ENCODE measurements around the gene KIF26A. TPM values are rescaled to one million over a fixed set of nuclear protein-coding genes. Genes with fewer than 3 reads are reported as not detected.
A peak's percentile ranks its signal among the peaks of the same experiment; 100 is the strongest.

Gene KIF26A
- polyA plus RNA-seq, 1 of the 3 experiments (the other 2 are of a cell fraction): 1.7 TPM

- H3K27ac ChIP-seq (ENCODE audit: low read depth in 2 of 2, low read length in 1 of 2): peak overlapping the region in 1 of 2 experiments; percentile 39; a peak in 1 of 4 replicates
- no peaks in the 10 kb centered on the region for H3K79me2 ChIP-seq (ENCODE audit: insufficient read depth)
- H3K4me1 ChIP-seq (ENCODE audit: control insufficient read depth in 1 of 2, insufficient read depth in 2 of 2, low read depth in 1 of 2, low read length in 1 of 2): peaks cover 2 to 96% of the 10 kb centered on the region in 2 experiments; a peak in 2 of 4 replicates
- POLR2A ChIA-PET: no interaction called here
- no peaks in the 10 kb centered on the region for H3K9me3 ChIP-seq
- H3K4me3 ChIP-seq (ENCODE audit: low read depth in 2 of 2, low read length in 1 of 2): no peak overlapping the region
- H3K36me3 ChIP-seq (replicated peaks in 1 of 2; ENCODE audit: control insufficient read depth in 1 of 2, insufficient read depth in 2 of 2, low read length in 1 of 2): no peaks in the 10 kb centered on the region
- no peak for TF ChIP-seq SMC3 (IDR thresholded peaks at IDR 0.05; ENCODE audit: low read depth, low read length)
- no peak for TF ChIP-seq CHD2 (IDR thresholded peaks at IDR 0.05; ENCODE audit: low read length, partially characterized antibody)
- no peak for TF ChIP-seq JUND (IDR thresholded peaks at IDR 0.05)
- no peak for TF ChIP-seq GABPA (IDR thresholded peaks at IDR 0.05; ENCODE audit: low read depth)
- no peak for TF ChIP-seq ZBTB33 (IDR thresholded peaks at IDR 0.05; ENCODE audit: borderline replicate concordance, low read depth)
- TF ChIP-seq USF2 (IDR thresholded peaks at IDR 0.05; ENCODE audit: borderline replicate concordance, low read depth, low read length): no peak
- no peak for TF ChIP-seq CTCF (IDR thresholded peaks at IDR 0.05)
- TF ChIP-seq EP300 (IDR thresholded peaks at IDR 0.05; ENCODE audit: borderline replicate concordance in 1 of 2, low read depth in 1 of 2, low read length in 1 of 2): no peak
- TF ChIP-seq POLR2AphosphoS5 (IDR thresholded peaks at IDR 0.05; ENCODE audit: low read depth, low read length): no peak
- no peak for TF ChIP-seq TAF1 (IDR thresholded peaks at IDR 0.05; ENCODE audit: borderline replicate concordance, low read depth, low read length)
- no peak for TF ChIP-seq MAX (IDR thresholded peaks at IDR 0.05; ENCODE audit: low read depth)
- WGBS (ENCODE audit: low lambda C conversion rate): 93% methylated on average over 27 of the region's 29 CpGs
- H3K4me2 ChIP-seq: no peak overlapping the region
- no peaks in the 10 kb centered on the region for H4K20me1 ChIP-seq (ENCODE audit: insufficient read depth)
- H3F3A ChIP-seq (replicated peaks; ENCODE audit: insufficient read depth): no peaks in the 10 kb centered on the region
- no peak overlapping the region for H3K9ac ChIP-seq
- no peaks in the 10 kb centered on the region for H3K9me2 ChIP-seq
- CTCF ChIA-PET: interaction anchor here (0.6 to 1.4 kb wide), 3 partner anchors 24 to 281 kb away, joined by 3 read pairs; no protein-coding TSS in a partner anchor
- H3K27me3 ChIP-seq (ENCODE audit: insufficient read depth): no peaks in the 10 kb centered on the region
- H2AFZ ChIP-seq (ENCODE audit: low read depth): no peak overlapping the region
- DNase-seq: no peak
Measured at GRCh38 chr14:104155513-104155912, 17.1 kb downstream of the KIF26A start.

- H3K4me1 ChIP-seq (ENCODE audit: control insufficient read depth in 1 of 2, insufficient read depth in 2 of 2, low read depth in 1 of 2, low read length in 1 of 2): peaks cover 0 to 95% of the 10 kb centered on the region in 2 experiments; a peak in 1 of 4 replicates
- H3K9ac ChIP-seq: no peak overlapping the region
- peak overlapping the region in 1 of 2 experiments; percentile 96; a peak in 1 of 4 replicates for H3K27ac ChIP-seq (ENCODE audit: low read depth in 2 of 2, low read length in 1 of 2)
- H3K4me2 ChIP-seq: no peak overlapping the region
- H3K9me2 ChIP-seq: no peaks in the 10 kb centered on the region
- H4K20me1 ChIP-seq (ENCODE audit: insufficient read depth): no peaks in the 10 kb centered on the region
- no peaks in the 10 kb centered on the region for H3K36me3 ChIP-seq (replicated peaks in 1 of 2; ENCODE audit: control insufficient read depth in 1 of 2, insufficient read depth in 2 of 2, low read length in 1 of 2)
- no peak overlapping the region for H3K4me3 ChIP-seq (ENCODE audit: low read depth in 2 of 2, low read length in 1 of 2)
- no peaks in the 10 kb centered on the region for H3K27me3 ChIP-seq (ENCODE audit: insufficient read depth)
- CTCF ChIA-PET: interaction anchor here (0.7 to 3.1 kb wide), 2 partner anchors 19 to 280 kb away, joined by 3 to 19 read pairs; no protein-coding TSS in a partner anchor
- H2AFZ ChIP-seq (ENCODE audit: low read depth): no peak overlapping the region
- H3F3A ChIP-seq (replicated peaks; ENCODE audit: insufficient read depth): no peaks in the 10 kb centered on the region
- no peaks in the 10 kb centered on the region for H3K9me3 ChIP-seq
- WGBS (ENCODE audit: low lambda C conversion rate): 94% methylated on average over 2 of the region's 5 CpGs
- DNase-seq: no peak
- no peaks in the 10 kb centered on the region for H3K79me2 ChIP-seq (ENCODE audit: insufficient read depth)
- POLR2A ChIA-PET: no interaction called here
- TF ChIP-seq TEAD4 (IDR thresholded peaks at IDR 0.05; ENCODE audit: borderline replicate concordance, insufficient read depth): no peak
- TF ChIP-seq RXRA (IDR thresholded peaks at IDR 0.05; ENCODE audit: borderline replicate concordance, low read depth): no peak
- TF ChIP-seq USF1 (IDR thresholded peaks at IDR 0.05; ENCODE audit: borderline replicate concordance, low read depth): no peak
- TF ChIP-seq RFX5 (IDR thresholded peaks at IDR 0.05; ENCODE audit: low read length): no peak
- TF ChIP-seq MAX (IDR thresholded peaks at IDR 0.05; ENCODE audit: low read depth): no peak
- no peak for TF ChIP-seq ELF1 (IDR thresholded peaks at IDR 0.05)
- TF ChIP-seq PBX3 (IDR thresholded peaks at IDR 0.05): no peak
- no peak for TF ChIP-seq TCF12 (IDR thresholded peaks at IDR 0.05)
Measured at GRCh38 chr14:104156142-104156541, 17.8 kb downstream of the KIF26A start.

All from SK-N-SH (cell line).